HFFc6 (cell line): ENCODE data around the gene BMP15. TPM values are rescaled to one million over a fixed set of nuclear protein-coding genes. Genes with fewer than 3 reads are reported as not detected.

Source experiments
- DNase-seq: peaks from one replicate; pipeline ENCODE4 v3.0.0-alpha.2; 2018
- H3K27ac Mint-ChIP-seq: 2 replicates; pipeline ENCODE4 v1.8.0; 2020; ENCODE audit warnings: mild to moderate bottlenecking, mixed read lengths
- H3K27me3 Mint-ChIP-seq: 2 replicates; pipeline ENCODE4 v1.8.0; 2021; ENCODE audit warnings: mild to moderate bottlenecking, moderate library complexity, mixed read lengths; ENCODE audit not compliant: insufficient read depth
- H3K36me3 Mint-ChIP-seq: 2 replicates; pipeline ENCODE4 v1.8.0; 2021; ENCODE audit warnings: low read depth, mixed read lengths
- H3K4me1 Mint-ChIP-seq: 2 replicates; pipeline ENCODE4 v1.8.0; 2020; ENCODE audit warnings: low read depth, mixed read lengths
- H3K4me3 Mint-ChIP-seq: 2 replicates; pipeline ENCODE4 v1.8.0; 2020; ENCODE audit warnings: mild to moderate bottlenecking, moderate library complexity, mixed read lengths
- H3K9me3 Mint-ChIP-seq: 2 replicates; pipeline ENCODE4 v1.8.0; 2020; ENCODE audit warnings: mild to moderate bottlenecking, mixed read lengths
- long read RNA-seq: library from polyadenylated mRNA; unstranded; transcript quantifications from one replicate; pipeline ENCODE4 v2.0.0, GENCODE V29; 2019
- total RNA-seq, 6 experiments: library from RNA; stranded (reverse); fragmentation: NEBNext Ultra II Directional; extraction: Animal tissue kit (Norgen Biotek cat#: 25700); gene quantifications; 2 replicates in 1 of 6; 3 replicates in 5 of 6; pipeline ENCODE4 v1.2.3, GENCODE V29; 2021
- TF ChIP-seq, protein P1 (sequence below): fragments of 200-600 bp; sonication (generic); IDR thresholded peaks from 2 replicates; pipeline ENCODE4 v1.5.0; 2021; ENCODE audit warnings: antibody characterized with exemption, mild to moderate bottlenecking

BMP15 gene
- not detected for total RNA-seq
- long read RNA-seq = 0 reads

GRCh38 chrX:50910685-50911176, at the start of gene BMP15:
TSS of gene BMP15 (plus strand) at chrX:50910735. CDS start at chrX:50910784, 49 bp downstream.
- TF ChIP-seq, protein P1, sequence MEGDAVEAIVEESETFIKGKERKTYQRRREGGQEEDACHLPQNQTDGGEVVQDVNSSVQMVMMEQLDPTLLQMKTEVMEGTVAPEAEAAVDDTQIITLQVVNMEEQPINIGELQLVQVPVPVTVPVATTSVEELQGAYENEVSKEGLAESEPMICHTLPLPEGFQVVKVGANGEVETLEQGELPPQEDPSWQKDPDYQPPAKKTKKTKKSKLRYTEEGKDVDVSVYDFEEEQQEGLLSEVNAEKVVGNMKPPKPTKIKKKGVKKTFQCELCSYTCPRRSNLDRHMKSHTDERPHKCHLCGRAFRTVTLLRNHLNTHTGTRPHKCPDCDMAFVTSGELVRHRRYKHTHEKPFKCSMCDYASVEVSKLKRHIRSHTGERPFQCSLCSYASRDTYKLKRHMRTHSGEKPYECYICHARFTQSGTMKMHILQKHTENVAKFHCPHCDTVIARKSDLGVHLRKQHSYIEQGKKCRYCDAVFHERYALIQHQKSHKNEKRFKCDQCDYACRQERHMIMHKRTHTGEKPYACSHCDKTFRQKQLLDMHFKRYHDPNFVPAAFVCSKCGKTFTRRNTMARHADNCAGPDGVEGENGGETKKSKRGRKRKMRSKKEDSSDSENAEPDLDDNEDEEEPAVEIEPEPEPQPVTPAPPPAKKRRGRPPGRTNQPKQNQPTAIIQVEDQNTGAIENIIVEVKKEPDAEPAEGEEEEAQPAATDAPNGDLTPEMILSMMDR = no peak
- Mint-ChIP-seq H3K4me3 (no peak within 1 kb of the TSS), H3K36me3 (no peaks in the 10 kb centered on the region), H3K4me1 (no peaks in the 10 kb centered on the region), H3K9me3 (0 out of 2 replicates have a peak, but pooled peaks cover 13% of the 10 kb centered on the region), H3K27ac (no peak within 1 kb of the TSS), H3K27me3 (no peaks in the 10 kb centered on the region; the same call in 1 of the 2 replicates)
- DNase-seq = no peak

DNA sequence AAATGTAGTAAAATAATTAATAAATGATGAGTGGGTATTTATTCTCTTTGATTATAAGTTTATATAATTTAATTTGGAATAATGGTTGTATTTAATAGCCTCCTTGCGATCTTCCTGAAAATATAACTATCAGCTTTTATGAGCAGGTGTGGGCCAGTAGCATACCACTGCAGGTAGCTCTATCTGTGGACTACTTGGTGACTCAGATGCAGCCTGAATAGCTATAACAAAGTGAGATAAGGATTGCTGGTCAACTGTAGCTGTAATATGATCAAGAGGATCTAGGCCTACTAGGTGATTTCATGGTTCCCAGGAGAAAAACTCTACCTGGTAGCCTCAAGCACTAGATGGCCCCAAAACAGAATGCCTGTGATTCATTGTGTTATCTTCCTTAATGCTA, 47.1 kb upstream of the BMP15 start:
- Mint-ChIP-seq H3K4me1 (no peaks in the 10 kb centered on the region), H3K27ac (no peak overlapping the region), H3K9me3 (peaks cover 5% of the 10 kb centered on the region; the same call in 1 of the 2 replicates), H3K27me3 (peaks cover 1% of the 10 kb centered on the region; the same call in 1 of the 2 replicates), H3K4me3 (no peak overlapping the region), H3K36me3 (no peaks in the 10 kb centered on the region)
- TF ChIP-seq, protein P1 = no peak
- no peak for DNase-seq

DNA sequence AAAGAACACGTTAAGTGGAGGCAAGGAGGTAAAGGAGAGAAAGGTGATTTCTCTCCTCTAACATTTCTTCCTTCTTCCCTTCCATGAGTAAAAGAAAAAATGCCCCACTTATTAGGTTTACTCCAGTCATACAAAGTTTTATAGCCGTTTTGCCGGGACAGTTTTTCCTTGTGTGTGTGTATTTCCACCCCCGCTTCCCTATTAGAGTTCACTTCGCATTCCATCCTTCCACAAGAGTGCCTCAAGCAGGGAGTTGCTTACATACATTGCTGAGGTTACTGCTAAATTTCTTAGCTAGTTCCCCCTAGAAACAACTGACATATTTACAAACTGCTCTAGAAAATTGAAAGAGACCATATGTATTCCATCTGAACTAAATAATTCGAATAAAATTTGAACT, 45.2 kb upstream of the BMP15 start:
- H3K36me3 Mint-ChIP-seq = no peaks in the 10 kb centered on the region
- no peak overlapping the region for H3K4me3 Mint-ChIP-seq
- peaks cover 5% of the 10 kb centered on the region; the same call in 1 of the 2 replicates for H3K9me3 Mint-ChIP-seq
- H3K4me1 Mint-ChIP-seq = no peaks in the 10 kb centered on the region
- DNase-seq = no peak
- TF ChIP-seq, protein P1 = no peak
- H3K27me3 Mint-ChIP-seq = peaks cover 1% of the 10 kb centered on the region; the same call in 1 of the 2 replicates
- no peak overlapping the region for H3K27ac Mint-ChIP-seq

DNA sequence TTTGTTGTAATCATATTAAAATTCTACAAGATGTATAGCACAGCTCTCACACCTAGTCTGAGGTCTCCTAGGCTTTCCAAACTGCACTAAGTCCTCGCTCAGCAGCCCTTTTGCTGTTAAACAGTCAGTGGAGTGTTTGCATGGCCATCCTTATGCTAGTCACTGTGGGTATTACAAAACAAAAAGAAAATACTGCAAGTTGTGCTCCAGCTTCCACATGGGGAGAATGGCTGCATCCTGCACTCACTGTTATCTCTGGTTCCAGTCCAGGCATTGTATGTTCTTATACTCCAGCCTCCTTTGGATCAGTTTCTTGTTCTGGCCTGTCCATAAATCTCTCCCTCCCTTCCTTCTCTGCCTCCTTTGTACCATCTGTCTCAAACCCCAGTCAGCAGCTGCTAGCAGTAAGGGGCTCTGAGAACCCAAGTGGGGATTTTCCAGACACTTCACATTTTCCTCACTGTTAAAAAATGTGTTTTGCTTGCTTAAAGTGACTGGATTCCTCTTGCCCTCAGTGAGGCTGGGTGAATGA, 38.5 kb upstream of the BMP15 start:
- H3K36me3 Mint-ChIP-seq = no peaks in the 10 kb centered on the region
- no peaks in the 10 kb centered on the region for H3K27me3 Mint-ChIP-seq
- peaks cover 7% of the 10 kb centered on the region; the same call in 1 of the 2 replicates for H3K9me3 Mint-ChIP-seq
- H3K27ac Mint-ChIP-seq = no peak overlapping the region
- DNase-seq = no peak
- no peak overlapping the region for H3K4me3 Mint-ChIP-seq
- TF ChIP-seq, protein P1 = no peak
- no peaks in the 10 kb centered on the region for H3K4me1 Mint-ChIP-seq

- DNase-seq = no peak
- H3K27ac Mint-ChIP-seq = no peak overlapping the region
- H3K4me3 Mint-ChIP-seq = no peak overlapping the region
- H3K27me3 Mint-ChIP-seq = no peaks in the 10 kb centered on the region
- TF ChIP-seq, protein P1 = no peak
- H3K9me3 Mint-ChIP-seq = peaks cover 7% of the 10 kb centered on the region; the same call in 1 of the 2 replicates
- H3K4me1 Mint-ChIP-seq = no peaks in the 10 kb centered on the region
- no peaks in the 10 kb centered on the region for H3K36me3 Mint-ChIP-seq
Measured at GRCh38 chrX:50874876-50875275, 35.7 kb upstream of the BMP15 start.
